ENCODE data around the gene HPCAL4.

GRCh38 chr1:39656391-39656790 lies 34.8 kb downstream of the HPCAL4 start:
- no peak for TF ChIP-seq EZH2 (IDR thresholded peaks at IDR 0.05; ENCODE audit: low read length, missing control alignments)
- TF ChIP-seq CTCF (conservative IDR thresholded peaks at IDR 0.05 in 1 of 2, IDR thresholded peaks at IDR 0.05 in 1 of 2; ENCODE audit: low read depth in 1 of 2, low read length in 2 of 2) = no peak
